Measurements from ENCODE around the gene SAMHD1. TPM values are rescaled to one million over a fixed set of nuclear protein-coding genes. Genes with fewer than 3 reads are reported as not detected.
A peak's percentile ranks its signal among the peaks of the same experiment; 100 is the strongest.

SAMHD1 gene
- total and polyA plus RNA-seq, 9 of the 15 experiments (the other 6 are each of a cell fraction or from before 2014, with no cell fraction given), result 6.8 to 20.4 (median 14.8) TPM

- 0 out of 2 replicates have a peak, but pooled peaks have one; percentile 12 for TF ChIP-seq ETS1 (conservative IDR thresholded peaks at IDR 0.05; ENCODE audit: control insufficient read depth, low read depth, low read length)
- no peak for TF ChIP-seq ZNF764 (CRISPR knock-in tag; IDR thresholded peaks at IDR 0.05; ENCODE audit: low read depth)
- no peak for TF ChIP-seq THRAP3 (IDR thresholded peaks at IDR 0.05; ENCODE audit: borderline replicate concordance)
- peak; percentile 74 for TF ChIP-seq POLR2G (IDR thresholded peaks at IDR 0.05; ENCODE audit: low read depth, low read length)
- TF ChIP-seq GTF2A2 (tag; IDR thresholded peaks at IDR 0.05), result no peak
- no peak for TF ChIP-seq ZNF134 (CRISPR knock-in tag; conservative IDR thresholded peaks at IDR 0.05)
- TF ChIP-seq ELF1 (tag; IDR thresholded peaks at IDR 0.05), result peak; percentile 60; the same call in 1 of the 2 replicates
- TF ChIP-seq PRDM10 (IDR thresholded peaks at IDR 0.05; ENCODE audit: partially characterized antibody), result peak; percentile 77
- peak; percentile 90 for TF ChIP-seq EP400 (IDR thresholded peaks at IDR 0.05)
- TF ChIP-seq MLX (CRISPR knock-in tag; conservative IDR thresholded peaks at IDR 0.05), result no peak
- peak in 1 of 2 experiments; percentile 70; a peak in 2 of 4 replicates for TF ChIP-seq RCOR1 (IDR thresholded peaks at IDR 0.05; ENCODE audit: borderline replicate concordance in 1 of 2, low read depth in 2 of 2, low read length in 2 of 2)
- TF ChIP-seq NFXL1 (CRISPR knock-in tag; IDR thresholded peaks at IDR 0.05), result no peak
- TF ChIP-seq ATF3 (IDR thresholded peaks at IDR 0.05), result no peak
- no peak for TF ChIP-seq ATF3 (CRISPR knock-in tag; conservative IDR thresholded peaks at IDR 0.05)
- TF ChIP-seq ZNF311 (CRISPR knock-in tag; IDR thresholded peaks at IDR 0.05), result no peak
- no peak for TF ChIP-seq RFX7 (CRISPR knock-in tag; IDR thresholded peaks at IDR 0.05)
- TF ChIP-seq MITF (IDR thresholded peaks at IDR 0.05), result no peak
Measured at GRCh38 chr20:36861875-36862801, 89.4 kb downstream of the SAMHD1 start (continued).

Data from K562 (cell line).